Breast epithelium (tissue), 3 donors: Measurements from ENCODE around the gene USP6NL.

ENCODE experiments used
- POLR2A ChIP-seq: fragments of 450-650 bp; IDR thresholded peaks from one replicate; pipeline ENCODE4 v1.6.1; 2016; ENCODE audit warnings: antibody characterized with exemption, mild to moderate bottlenecking, moderate library complexity
- TF ChIP-seq, protein P1 (sequence below), 3 donors: fragments of 450-650 bp; IDR thresholded peaks; one replicate each; pipeline ENCODE4 v1.5.1; 2016 to 2017; ENCODE audit warnings: antibody characterized with exemption in 3 of 3, mild to moderate bottlenecking in 3 of 3, moderate library complexity in 3 of 3

DNA sequence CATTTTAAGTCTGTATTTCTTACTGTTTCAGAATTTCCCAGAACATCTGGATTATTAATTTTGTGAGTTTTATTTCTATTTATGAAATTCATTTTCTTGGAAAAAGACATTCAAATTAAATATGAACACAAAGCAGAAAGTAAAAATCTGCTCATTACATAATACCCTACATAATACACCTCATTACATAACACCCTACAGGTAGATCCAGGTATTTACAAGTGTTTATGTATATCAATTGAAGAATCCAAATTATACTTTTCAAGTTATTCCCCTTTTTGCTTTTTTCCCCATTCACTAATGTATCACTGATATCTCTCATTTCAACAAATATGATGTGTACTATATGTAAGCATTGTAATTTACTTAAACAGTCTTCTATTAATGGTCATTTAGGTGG, 129.1 kb downstream of the USP6NL start:
- TF ChIP-seq, protein P1, sequence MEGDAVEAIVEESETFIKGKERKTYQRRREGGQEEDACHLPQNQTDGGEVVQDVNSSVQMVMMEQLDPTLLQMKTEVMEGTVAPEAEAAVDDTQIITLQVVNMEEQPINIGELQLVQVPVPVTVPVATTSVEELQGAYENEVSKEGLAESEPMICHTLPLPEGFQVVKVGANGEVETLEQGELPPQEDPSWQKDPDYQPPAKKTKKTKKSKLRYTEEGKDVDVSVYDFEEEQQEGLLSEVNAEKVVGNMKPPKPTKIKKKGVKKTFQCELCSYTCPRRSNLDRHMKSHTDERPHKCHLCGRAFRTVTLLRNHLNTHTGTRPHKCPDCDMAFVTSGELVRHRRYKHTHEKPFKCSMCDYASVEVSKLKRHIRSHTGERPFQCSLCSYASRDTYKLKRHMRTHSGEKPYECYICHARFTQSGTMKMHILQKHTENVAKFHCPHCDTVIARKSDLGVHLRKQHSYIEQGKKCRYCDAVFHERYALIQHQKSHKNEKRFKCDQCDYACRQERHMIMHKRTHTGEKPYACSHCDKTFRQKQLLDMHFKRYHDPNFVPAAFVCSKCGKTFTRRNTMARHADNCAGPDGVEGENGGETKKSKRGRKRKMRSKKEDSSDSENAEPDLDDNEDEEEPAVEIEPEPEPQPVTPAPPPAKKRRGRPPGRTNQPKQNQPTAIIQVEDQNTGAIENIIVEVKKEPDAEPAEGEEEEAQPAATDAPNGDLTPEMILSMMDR (IDR thresholded peaks at IDR 0.05) = no peak
- no peak for TF ChIP-seq POLR2A
